Stimulated activated CD8-positive, alpha-beta memory T cell treated with anti-CD3 and anti-CD28 coated beads, Interleukin-15, amount 100 ng/mL, for 48 hours (primary cell): Measurements from ENCODE around the gene TSEN2.
"Not testable (repeated sequence)": the region's sequence is repeated elsewhere in the genome, so short reads cannot be mapped to it uniquely, and the experiment has no call there.

Experiments used
- DNase-seq, 2 donors: peaks; one replicate each; pipeline ENCODE4 v3.0.0-alpha.2; 2020; ENCODE audit warnings: low read depth in 2 of 2

TSEN2 gene

DNA sequence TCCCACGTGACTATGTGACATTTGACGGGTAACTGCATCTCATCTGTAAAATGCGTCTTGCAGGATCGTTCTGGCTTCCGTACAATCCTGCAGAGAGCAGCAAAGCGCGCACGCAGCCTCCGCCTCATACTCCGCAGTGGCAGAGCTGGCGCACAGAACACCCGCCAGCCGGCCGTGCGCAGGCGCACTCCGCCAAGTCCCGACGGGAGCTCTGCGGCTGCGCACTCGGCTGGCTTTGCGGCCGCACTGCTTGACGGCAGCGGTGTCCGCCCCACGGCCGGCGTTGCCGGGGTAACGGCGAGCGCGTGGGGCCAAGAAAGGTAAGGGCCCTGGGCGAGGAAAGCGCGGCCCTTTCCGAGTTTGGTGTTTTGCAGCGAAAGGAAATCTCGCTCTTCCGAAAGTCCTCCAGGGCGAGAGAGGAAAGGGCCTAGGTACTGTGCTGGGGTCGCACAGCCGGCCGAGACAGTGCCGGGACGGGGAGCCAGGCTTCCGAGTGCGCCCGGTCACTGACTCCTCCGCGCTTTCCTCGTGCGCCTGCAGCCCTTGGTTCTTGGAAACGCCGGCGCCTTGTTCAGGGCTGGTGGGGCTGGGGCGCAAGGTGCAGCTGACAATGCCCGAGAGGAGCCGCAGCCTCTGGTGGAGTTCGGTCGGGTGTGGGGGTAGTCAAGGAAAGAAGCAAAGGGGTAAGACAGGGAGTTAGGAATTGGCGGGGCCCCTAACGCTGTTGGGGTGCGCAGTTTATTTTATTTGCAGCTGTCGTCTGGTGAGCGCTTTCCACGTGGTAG lies at the start of gene TSEN2:
TSEN2 (plus strand) TSS at position 283 of the 785 bp plus-strand sequence. CDS start 5,321 bp downstream, outside the sequence.
- DNase-seq: peak; percentile 94 to 95

DNA sequence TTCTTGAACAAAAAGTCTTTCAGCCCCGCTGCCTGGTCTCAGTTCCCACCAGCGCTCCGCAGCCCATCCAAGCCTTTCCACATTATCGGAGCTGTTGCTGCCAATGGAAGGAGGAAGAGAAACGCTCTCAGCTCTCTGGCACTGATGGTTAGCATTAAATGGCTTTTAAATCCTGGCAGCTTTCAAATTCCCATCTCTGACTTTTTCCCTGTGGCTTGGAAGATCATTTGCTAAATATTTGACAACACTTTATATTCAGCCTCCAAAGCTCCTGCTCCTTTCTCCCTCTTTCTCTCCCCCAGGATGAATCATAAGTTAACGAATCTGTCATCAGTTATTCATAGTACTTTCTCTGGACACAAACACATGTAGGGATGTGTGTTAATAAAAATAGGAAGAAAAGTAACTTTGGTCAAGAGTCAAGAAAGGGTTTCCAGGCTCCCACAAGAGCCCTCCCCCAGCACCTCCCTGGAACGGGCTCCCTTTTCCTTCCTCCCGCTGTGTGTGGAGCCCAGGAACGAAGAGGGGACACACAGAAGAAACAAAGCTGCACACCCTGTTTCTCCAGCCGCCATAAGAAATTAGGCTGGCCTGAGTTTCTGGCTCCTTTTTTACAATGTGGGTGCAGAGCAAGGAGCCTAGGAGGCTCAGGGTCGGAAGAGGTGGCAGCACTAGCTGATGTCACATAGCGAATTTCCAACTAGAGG lies 47.6 kb upstream of the TSEN2 start:
- DNase-seq: no peak

DNA sequence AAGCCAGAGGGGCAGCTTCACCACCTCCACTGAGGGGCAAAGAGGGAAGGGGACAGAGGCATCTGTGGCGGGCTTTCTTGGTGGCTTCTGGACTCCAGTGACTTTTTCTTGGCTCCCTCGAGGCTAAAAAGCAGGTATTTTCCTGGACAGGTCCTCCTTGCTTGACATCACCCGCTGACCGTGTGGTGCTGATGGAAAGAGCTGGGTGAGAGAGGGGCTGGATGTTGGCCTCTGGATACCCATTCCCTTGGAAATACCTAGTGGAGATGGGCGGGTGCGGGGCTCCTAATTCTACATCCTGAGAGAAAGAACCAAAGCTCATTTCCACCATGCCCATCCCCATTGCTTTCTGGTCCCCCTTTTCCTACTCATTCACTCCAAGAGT lies 47.1 kb upstream of the TSEN2 start:
- no peak for DNase-seq

DNA sequence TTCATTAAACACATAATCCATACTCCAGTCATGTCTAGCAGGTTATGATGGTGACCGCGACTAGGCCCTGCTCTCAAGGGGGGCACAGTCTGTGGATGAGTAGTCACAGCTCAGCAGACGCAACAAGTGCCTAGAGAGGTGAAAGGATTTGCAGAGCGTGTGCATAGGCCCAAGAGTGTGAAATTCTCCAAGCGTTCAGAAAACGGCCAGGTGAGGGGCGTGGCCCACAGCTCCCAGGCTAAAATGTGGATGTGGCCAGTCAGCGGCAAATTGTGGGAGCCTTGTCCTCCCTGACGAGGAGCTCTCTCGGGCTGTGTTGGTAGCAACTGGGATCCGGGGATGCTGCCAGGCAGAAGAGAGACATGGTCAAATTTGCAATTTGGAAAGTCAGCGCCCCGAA lies 46.4 kb upstream of the TSEN2 start:
- DNase-seq: no peak

GRCh38 chr3:12438318-12438717 lies 46.0 kb upstream of the TSEN2 start:
- DNase-seq: no peak

GRCh38 chr3:12439161-12439940 lies 44.9 kb upstream of the TSEN2 start:
- DNase-seq: no peak

DNA sequence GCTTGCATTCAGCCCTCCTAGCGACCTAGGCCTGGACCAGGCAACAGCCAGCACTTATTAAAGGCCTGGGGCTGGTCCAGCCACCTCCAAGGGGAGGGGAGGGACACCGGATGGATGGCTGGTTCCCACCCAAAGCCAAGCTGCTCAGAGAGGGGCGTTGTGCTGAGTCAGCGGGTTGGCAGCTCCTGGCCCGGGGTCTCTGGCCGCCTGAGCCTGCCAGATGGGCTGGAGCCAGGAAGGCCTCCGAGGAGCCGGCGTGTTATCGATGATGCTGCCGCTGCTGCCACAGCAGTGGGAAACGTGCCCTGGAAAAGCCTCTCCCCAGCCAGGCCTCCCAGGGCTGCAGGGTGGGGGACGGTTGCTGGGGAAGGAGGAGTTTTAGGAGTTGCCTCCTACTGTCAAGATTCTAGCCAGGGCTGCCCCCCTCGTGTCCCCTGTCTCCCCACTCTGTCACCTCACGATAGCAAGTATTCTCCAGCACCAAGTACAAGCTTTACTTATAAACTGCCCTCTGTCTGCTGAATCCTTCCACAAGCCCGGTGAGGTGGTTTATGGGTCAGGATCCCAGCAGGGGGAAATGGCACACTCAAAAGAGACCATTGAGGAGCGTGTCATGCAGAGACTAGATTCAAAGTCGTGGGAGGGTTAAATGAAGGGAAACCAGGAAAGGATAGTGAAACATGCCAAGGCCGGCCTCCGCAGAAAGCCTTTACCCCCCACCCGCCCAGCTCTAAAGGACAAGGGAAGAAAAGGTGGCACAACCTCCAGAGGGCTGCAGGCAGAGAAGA lies 43.2 kb upstream of the TSEN2 start:
- DNase-seq: no peak

DNA sequence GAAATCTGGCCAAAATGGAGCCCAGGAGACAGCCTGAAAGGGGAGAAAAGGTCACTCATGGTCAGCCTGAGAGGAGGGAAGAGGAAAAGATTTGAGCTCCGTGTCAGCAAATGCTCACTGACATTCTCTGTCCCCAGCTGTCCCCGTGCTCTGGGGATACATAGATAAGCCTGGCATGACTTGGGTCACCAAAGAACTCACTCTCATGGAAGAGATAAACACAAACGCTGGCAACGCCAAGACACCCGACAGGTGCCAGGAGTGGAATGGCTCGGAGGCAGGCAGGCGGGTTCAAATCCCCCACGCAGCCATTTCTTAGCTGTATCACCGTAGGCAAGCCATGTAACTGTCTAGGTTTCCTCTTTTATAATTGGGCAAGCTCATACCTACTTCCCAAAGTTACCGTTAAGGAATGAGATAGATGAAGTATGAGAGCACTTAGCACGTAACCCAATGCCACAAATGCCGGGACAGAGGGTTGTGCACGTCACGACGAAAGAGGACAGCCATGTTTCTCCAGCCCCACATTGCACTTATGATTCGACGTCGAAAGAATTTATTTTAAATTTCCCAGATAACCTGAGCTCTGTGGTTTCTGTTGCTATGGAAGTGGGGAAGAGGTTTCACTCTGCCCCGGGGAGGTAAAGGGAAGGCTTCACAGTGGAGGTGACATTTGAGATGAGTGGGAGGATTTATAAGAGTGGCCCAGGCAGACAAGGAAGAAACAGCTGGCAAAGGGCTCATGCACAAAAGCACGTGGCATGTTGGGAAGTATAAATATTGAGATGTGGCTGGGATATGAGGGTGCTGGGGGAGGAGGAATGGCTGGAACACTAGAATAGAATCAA lies 41.4 kb upstream of the TSEN2 start:
- no peak for DNase-seq

- DNase-seq: no peak
These were observed 40.3 kb upstream of the TSEN2 start for GRCh38 chr3:12443781-12444522.

DNA sequence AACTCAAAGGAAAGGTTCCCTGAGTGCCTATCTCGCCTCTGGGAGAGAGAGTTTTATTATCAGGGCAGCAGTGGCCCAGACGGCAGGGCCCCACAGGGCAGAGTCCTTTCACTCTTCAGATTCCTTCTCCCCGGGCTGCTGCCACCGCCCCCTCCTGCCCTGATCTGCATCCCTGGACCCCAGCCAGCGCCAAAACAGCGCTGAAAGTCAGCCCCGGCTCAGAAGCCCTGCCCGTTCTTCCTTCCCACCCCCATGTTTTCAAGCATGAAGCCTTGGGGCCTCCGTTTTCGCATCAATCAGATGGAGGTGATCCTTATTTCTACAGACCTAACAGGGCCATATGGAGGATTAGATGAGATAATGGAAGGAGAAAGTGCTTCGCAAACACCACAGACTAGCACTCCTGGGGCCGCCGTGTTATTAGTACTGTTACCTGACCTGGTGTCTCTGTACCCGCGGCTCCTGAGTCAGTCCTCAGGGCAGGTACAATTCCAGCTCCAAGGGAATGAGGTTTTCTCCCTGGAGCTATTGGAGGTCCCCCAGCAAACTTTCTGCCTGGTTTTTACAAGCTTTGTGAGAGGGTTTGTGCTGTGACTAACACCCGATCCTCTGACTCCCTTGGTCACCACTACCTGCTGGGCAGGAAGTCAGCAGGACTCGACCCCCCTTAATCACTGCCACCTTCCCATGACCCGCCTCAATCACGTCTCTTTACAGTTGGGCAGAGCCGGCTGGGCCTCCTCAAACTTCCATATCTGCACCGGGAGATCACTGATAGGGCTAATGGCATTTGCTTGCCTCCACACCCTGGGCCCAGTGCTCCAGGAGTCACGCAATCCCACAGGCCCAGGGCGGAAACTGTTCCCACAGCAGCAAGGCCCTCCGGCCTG lies 39.5 kb upstream of the TSEN2 start:
- DNase-seq: no peak

DNA sequence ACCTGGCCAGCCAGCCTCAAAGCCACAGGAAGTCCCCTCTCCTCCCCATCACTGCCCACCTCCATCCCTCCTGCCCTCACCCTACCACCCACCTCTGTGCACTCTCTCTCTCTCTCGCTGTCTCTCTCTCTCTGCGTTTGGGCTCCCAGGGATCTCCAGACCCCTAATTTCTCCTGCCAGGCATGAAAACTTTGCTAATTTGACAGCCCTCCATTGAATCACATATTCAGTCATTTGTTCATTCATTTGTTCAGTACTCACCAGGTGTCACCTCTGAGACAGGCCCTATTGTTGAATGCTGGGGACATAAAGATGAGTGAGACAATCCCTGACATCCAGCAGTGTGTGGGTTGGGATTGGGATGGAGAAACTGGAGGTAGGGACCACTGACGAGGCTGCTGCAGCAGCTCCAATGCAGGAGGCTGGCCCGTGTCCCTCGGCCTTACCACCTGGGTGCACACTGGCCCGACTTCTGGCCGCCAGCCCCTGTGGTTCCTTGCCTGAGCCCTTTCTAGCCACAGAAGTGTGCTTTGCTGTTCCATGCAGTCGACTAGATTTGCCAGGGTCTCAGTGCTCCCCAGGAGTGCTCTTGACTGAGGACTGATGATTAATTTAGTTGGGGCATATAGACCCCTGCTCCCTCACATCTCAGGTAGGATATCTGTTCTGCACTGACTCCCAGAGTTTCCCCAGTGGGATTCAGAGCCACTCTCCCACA lies 38.6 kb upstream of the TSEN2 start:
- DNase-seq: no peak

DNA sequence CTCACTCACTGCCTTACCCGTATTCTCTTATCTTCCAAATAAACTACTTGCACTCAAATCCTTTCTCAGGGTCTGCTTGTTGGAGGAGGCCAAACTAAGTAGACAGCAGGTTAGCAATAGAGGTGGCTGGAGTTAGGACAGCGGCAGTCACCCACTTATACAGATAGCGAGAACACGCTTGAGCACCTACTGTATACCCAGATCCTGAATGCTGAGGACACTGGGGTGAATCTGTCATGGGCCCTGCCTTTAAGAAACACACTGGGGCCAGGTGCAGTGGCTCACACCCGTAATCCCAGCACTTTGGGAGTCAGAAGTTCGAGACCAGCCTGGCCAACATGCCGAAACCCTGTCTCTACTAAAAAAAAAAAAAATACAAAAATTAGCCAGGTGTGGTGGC lies 38.0 kb upstream of the TSEN2 start:
- no peak for DNase-seq

GRCh38 chr3:12447075-12447474 lies 37.2 kb upstream of the TSEN2 start:
- no peak for DNase-seq

GRCh38 chr3:12448404-12449202 lies 35.7 kb upstream of the TSEN2 start:
- not testable (repeated sequence) for DNase-seq

DNA sequence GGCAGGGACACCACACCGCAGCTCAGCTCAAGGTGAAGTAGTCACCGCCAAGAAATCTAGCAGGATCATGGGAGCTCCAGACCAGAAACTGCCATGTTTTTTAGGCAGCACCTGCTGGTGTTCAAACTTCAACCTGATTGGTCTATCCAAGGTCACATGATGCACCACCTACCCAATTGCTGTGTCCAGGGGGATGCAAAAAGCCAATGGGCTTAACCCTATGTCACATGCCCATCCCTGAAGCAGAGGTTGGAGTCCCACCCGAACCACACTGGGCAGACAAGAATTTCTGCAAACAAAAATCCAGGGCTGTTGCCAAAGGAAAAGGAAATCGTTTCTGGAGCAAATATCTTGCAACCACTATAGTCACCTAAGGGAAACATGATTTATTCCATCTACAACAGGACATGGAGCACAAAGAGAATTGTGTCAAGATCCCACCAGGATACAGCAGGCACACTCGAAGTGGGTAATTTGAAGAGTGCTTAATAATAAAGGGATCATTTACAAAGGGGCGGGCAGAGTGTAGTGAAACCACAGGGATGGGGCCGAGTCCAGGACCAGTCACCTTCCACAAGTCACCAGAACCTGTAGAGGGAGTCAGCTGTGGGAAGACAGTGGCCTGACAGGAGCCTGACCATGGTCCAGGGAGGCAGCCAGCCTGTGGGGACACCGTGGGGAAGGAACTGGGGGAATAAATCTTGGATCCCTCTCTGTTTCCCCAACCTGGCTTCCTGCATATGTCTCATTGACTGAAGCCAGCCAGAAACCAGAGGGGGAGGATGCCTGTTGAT lies 34.2 kb upstream of the TSEN2 start:
- DNase-seq: no peak

- DNase-seq: no peak
These were observed 32.8 kb upstream of the TSEN2 start for GRCh38 chr3:12451481-12451880.

DNA sequence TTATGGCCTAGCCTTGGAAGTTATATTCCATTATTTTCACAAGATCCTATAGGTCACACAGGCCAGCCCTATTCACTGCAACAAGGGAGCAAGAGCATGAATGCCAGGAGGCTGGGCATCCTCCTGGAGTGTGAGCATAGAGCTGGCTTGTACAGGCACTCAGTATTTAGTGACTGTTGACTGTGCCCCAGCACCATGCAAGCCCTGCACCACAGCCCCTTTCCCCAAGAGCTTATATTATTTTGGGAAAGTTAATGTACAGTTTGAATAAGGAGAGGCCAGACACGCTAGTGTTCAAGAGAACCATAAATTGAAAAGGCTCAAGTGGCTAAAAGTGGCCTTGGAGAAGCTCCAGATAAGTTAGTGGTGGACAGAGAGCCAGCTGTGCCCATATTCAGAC lies 32.3 kb upstream of the TSEN2 start:
- no peak for DNase-seq
